Right atrium auricular region (tissue), 2 donors: ENCODE results near the gene CLDN24. TPM values are rescaled to one million over a fixed set of nuclear protein-coding genes. Genes with fewer than 3 reads are reported as not detected.
A peak's percentile ranks its signal among the peaks of the same experiment; 100 is the strongest.
"Not testable (repeated sequence)": the region's sequence is repeated elsewhere in the genome, so short reads cannot be mapped to it uniquely, and the experiment has no call there.

Experiments
- DNase-seq: peaks from one replicate; pipeline ENCODE4 v3.0.0-alpha.2; 2019; ENCODE audit warnings: low spot score
- H3K27ac ChIP-seq, 2 donors: fragments of 200-600 bp; sonication (generic); 1 replicate in 1 of 2; 2 replicates in 1 of 2; pipeline ENCODE4 v1.5.1; 2016 to 2019
- H3K27me3 ChIP-seq, 2 donors: fragments of 200-600 bp; sonication (generic); one replicate each; pipeline versions ENCODE4 v1.5.1 to v1.6.0; 2017 to 2019
- H3K36me3 ChIP-seq: fragments of 200-600 bp; sonication (generic); one replicate; pipeline ENCODE4 v1.5.1; 2016
- H3K4me1 ChIP-seq, 2 donors: fragments of 200-600 bp; sonication (generic); one replicate each; pipeline versions ENCODE4 v1.5.1 to v1.6.0; 2017 to 2019
- H3K4me3 ChIP-seq, 2 donors: fragments of 200-600 bp; sonication (generic); 1 replicate in 1 of 2; 2 replicates in 1 of 2; pipeline ENCODE4 v1.5.1; 2017 to 2019; ENCODE audit warnings: mild to moderate bottlenecking in 1 of 2, moderate library complexity in 1 of 2
- H3K9me3 ChIP-seq, 2 donors: fragments of 200-600 bp; sonication (generic); one replicate each; pipeline ENCODE4 v1.5.1; 2019
- CTCF ChIP-seq, 2 donors: fragments of 200-600 bp; sonication (generic); IDR thresholded peaks; one replicate each; pipeline ENCODE4 v1.5.1; 2019; ENCODE audit warnings: antibody characterized with exemption in 2 of 2
- total RNA-seq, 2 donors: library from RNA; depleted of rRNA; stranded (reverse); fragments of >200 nt; gene quantifications; one replicate each; pipeline ENCODE4 v1.1.0, GENCODE V29; 2016

Gene CLDN24
- total RNA-seq, 2 donors from 2014 or later: not detected

GRCh38 chr4:183330841-183331240 lies 8.6 kb upstream of the CLDN24 start:
- Histone ChIP-seq H3K4me1 (peaks cover 0 to 5% of the 10 kb centered on the region in 2 donors), H3K36me3 (no peaks in the 10 kb centered on the region), H3K27ac (no peak overlapping the region), H3K9me3 (no peaks in the 10 kb centered on the region), H3K27me3 (no peaks in the 10 kb centered on the region), H3K4me3 (no peak overlapping the region)
- DNase-seq: no peak
- no peak for TF ChIP-seq CTCF (IDR thresholded peaks at IDR 0.05)

GRCh38 chr4:183329954-183330742 lies 7.9 kb upstream of the CLDN24 start:
- no peaks in the 10 kb centered on the region for H3K9me3 ChIP-seq
- H3K4me3 ChIP-seq: no peak overlapping the region
- no peak overlapping the region for H3K27ac ChIP-seq
- peak; percentile 13 for DNase-seq
- H3K36me3 ChIP-seq: no peaks in the 10 kb centered on the region
- TF ChIP-seq CTCF (IDR thresholded peaks at IDR 0.05): no peak
- no peaks in the 10 kb centered on the region for H3K4me1 ChIP-seq
- no peaks in the 10 kb centered on the region for H3K27me3 ChIP-seq

- no peaks in the 10 kb centered on the region for H3K36me3 ChIP-seq
- DNase-seq: no peak
- H3K9me3 ChIP-seq: no peaks in the 10 kb centered on the region
- TF ChIP-seq CTCF (IDR thresholded peaks at IDR 0.05): no peak
- no peak overlapping the region for H3K27ac ChIP-seq
- no peak overlapping the region for H3K4me3 ChIP-seq
- no peaks in the 10 kb centered on the region for H3K4me1 ChIP-seq
- H3K27me3 ChIP-seq: no peaks in the 10 kb centered on the region
These were observed 7.0 kb upstream of the CLDN24 start for GRCh38 chr4:183329244-183329643.

DNA sequence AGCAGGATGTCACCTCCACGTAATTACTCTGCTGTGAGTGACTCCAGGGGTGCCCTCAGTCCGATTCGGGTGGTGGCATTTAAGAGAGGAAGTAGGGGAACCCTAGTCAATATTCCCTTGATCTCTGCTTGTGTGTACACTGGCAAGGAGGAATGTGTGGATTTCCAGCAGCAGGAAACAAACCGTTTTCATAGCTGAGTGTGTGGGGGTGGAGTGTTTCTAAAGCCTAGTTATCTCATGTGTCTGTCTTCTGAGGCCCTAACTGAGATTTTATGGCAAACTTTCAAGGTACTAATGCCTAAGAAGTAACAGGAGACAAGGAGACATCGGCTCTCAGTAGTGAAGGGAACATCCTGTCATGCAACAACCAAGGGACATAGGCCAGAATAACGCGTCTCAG lies 6.6 kb upstream of the CLDN24 start:
- H3K4me3 ChIP-seq: no peak overlapping the region
- no peaks in the 10 kb centered on the region for H3K36me3 ChIP-seq
- H3K27ac ChIP-seq: no peak overlapping the region
- TF ChIP-seq CTCF (IDR thresholded peaks at IDR 0.05): no peak
- H3K9me3 ChIP-seq: no peaks in the 10 kb centered on the region
- no peak for DNase-seq
- H3K27me3 ChIP-seq: no peaks in the 10 kb centered on the region
- no peaks in the 10 kb centered on the region for H3K4me1 ChIP-seq

DNA sequence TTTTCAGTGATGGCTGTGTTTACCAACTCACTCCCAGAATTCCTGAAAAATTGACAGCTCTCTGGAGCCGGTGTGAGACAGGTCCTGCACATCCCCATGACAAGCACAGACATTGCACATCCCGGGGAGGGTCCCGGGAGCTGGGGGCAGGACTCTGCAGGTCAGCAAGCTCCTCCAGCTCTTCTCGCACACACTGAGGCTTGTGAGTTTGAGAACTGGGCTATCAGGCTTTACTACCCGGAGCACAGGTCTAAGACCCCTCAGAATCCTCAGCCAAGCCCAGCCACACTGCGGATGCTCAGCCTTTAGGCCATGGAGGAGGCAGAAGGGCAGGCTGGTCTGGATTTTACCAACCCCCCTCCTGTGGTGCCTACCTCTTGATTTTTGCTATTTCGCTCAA lies 5.6 kb upstream of the CLDN24 start:
- no peak for DNase-seq
- Histone ChIP-seq H3K27me3 (no peaks in the 10 kb centered on the region), H3K27ac (no peak overlapping the region), H3K4me3 (no peak overlapping the region), H3K4me1 (no peaks in the 10 kb centered on the region), H3K36me3 (no peaks in the 10 kb centered on the region), H3K9me3 (no peaks in the 10 kb centered on the region)
- TF ChIP-seq CTCF (IDR thresholded peaks at IDR 0.05): no peak

DNA sequence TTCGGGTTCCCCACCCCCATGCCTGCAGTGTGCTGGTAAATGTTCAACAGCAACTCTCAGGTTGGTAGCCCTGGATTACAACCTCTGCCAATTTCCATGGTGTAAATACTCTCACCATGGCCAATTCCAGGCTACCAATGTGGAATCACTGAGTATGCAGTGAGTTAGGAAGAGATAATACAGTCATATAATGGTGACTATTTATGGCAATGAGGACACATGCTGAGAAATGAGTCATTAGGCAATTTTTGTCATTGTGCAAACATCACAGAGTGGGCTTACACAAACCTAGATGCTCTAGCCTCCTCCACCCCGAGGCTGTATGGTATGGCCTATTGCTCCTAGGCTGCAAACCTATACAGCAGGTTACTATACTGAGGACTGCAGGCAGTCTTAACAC lies 4.6 kb upstream of the CLDN24 start:
- DNase-seq: no peak
- no peaks in the 10 kb centered on the region for H3K36me3 ChIP-seq
- H3K27me3 ChIP-seq: no peaks in the 10 kb centered on the region
- no peak overlapping the region for H3K4me3 ChIP-seq
- H3K27ac ChIP-seq: no peak overlapping the region
- no peak for TF ChIP-seq CTCF (IDR thresholded peaks at IDR 0.05)
- H3K9me3 ChIP-seq: no peaks in the 10 kb centered on the region
- H3K4me1 ChIP-seq: no peaks in the 10 kb centered on the region

- not testable (repeated sequence) for H3K27ac ChIP-seq, H3K4me1 ChIP-seq, H3K27me3 ChIP-seq, H3K9me3 ChIP-seq, H3K4me3 ChIP-seq, H3K36me3 ChIP-seq
- DNase-seq: peak; percentile 7
These were observed 4.2 kb upstream of the CLDN24 start for GRCh38 chr4:183326387-183326786.
